ENCODE measurements around the gene TOMM40L.
"Not testable (repeated sequence)": the region's sequence is repeated elsewhere in the genome, so short reads cannot be mapped to it uniquely, and the experiment has no call there.

The TOMM40L gene

DNA sequence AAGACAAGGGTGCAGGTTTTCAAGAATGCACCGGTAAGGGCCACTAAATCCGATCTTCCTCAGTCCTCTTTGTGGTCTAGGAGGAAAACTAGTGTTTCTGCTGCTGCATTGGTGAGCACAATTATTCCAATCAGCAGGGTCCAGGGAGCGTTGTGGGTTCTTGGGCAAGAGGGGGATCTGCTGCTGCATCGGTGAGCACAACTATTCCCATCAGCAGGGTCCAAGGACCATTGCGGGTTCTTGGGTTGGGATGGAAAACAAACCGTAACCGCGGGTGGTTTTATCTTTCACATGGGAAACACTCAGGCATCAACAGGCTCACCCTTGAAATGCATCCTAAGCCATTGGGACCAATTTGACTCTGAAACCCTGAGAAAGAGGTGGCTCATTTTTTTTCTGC is 25.7 kb downstream of the TOMM40L start:
- Histone ChIP-seq H3K9ac (no peak overlapping the region), H3K27ac (no peak overlapping the region), H3K27me3 (ENCODE audit: control insufficient read depth, insufficient read depth, low read length) (no peaks in the 10 kb centered on the region), H3K9me3 (ENCODE audit: control insufficient read depth, low read length) (no peaks in the 10 kb centered on the region), H3K4me1 (no peaks in the 10 kb centered on the region), H3K79me2 (no peaks in the 10 kb centered on the region), H3K4me3 (ENCODE audit: low read depth, low read length) (no peak overlapping the region), H2AFZ (no peak overlapping the region), H3K36me3 (ENCODE audit: control insufficient read depth, insufficient read depth, low read length) (no peaks in the 10 kb centered on the region), H3K4me2 (ENCODE audit: low read length) (no peak overlapping the region)
- TF ChIP-seq, protein P1, sequence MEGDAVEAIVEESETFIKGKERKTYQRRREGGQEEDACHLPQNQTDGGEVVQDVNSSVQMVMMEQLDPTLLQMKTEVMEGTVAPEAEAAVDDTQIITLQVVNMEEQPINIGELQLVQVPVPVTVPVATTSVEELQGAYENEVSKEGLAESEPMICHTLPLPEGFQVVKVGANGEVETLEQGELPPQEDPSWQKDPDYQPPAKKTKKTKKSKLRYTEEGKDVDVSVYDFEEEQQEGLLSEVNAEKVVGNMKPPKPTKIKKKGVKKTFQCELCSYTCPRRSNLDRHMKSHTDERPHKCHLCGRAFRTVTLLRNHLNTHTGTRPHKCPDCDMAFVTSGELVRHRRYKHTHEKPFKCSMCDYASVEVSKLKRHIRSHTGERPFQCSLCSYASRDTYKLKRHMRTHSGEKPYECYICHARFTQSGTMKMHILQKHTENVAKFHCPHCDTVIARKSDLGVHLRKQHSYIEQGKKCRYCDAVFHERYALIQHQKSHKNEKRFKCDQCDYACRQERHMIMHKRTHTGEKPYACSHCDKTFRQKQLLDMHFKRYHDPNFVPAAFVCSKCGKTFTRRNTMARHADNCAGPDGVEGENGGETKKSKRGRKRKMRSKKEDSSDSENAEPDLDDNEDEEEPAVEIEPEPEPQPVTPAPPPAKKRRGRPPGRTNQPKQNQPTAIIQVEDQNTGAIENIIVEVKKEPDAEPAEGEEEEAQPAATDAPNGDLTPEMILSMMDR (IDR thresholded peaks at IDR 0.05), result no peak

DNA sequence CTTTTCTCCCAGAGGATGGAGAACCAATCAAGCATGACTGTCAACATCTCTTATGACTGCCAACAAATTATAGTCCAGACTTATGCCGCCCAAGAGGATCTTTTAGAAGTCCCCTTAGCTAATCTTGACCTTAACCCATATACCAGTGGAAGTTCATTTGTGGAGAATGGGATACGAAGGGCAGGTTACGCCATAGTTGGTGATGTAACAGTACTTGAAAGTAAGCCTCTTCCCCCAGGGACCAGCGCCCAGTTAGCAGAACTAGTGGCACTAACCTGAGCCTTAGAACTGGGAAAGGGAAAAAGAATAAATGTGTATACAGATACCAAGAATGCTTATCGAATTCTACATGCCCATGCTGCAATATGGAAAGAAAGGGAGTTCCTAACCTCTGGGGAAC is 29.4 kb downstream of the TOMM40L start:
- not testable (repeated sequence) for H3K27ac ChIP-seq; H3K4me1 ChIP-seq; H3K4me2 ChIP-seq (ENCODE audit: low read length); H3K27me3 ChIP-seq (ENCODE audit: control insufficient read depth, insufficient read depth, low read length); H3K9ac ChIP-seq; H3K9me3 ChIP-seq (ENCODE audit: control insufficient read depth, low read length); H3K4me3 ChIP-seq (ENCODE audit: low read depth, low read length); H2AFZ ChIP-seq; H3K36me3 ChIP-seq (ENCODE audit: control insufficient read depth, insufficient read depth, low read length); H3K79me2 ChIP-seq

DNA sequence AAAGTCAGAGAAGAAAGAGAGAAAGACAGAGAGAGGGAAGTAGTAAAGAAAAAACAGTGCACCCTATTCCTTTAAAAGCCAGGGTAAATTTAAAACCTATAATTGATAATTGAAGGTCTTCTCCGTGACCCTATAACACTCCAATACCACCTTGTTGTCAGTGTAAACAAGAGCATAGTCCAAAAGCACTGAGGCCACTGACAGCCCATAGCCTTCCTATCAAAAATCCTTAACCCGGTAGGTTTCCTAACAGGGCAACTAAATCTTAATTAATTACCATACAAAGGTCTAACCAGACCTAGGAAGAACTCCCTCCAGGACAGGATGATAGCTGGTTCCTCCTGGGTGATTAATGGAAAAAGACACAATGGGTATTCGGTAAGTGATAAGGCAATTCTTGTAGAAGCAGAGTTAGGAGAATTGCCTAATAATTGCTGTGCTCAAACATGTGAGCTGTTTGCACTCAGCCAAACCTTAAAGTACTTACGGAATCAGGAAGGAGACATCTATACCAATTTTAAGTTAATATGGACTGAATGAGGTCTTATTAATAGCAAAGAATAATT is 30.2 kb downstream of the TOMM40L start:
- H3K4me3 ChIP-seq (ENCODE audit: low read depth, low read length); H3K4me2 ChIP-seq (ENCODE audit: low read length); H3K27me3 ChIP-seq (ENCODE audit: control insufficient read depth, insufficient read depth, low read length); H3K9me3 ChIP-seq (ENCODE audit: control insufficient read depth, low read length); H2AFZ ChIP-seq; H3K27ac ChIP-seq; H3K36me3 ChIP-seq (ENCODE audit: control insufficient read depth, insufficient read depth, low read length); H3K79me2 ChIP-seq; H3K9ac ChIP-seq; H3K4me1 ChIP-seq: not testable (repeated sequence)

DNA sequence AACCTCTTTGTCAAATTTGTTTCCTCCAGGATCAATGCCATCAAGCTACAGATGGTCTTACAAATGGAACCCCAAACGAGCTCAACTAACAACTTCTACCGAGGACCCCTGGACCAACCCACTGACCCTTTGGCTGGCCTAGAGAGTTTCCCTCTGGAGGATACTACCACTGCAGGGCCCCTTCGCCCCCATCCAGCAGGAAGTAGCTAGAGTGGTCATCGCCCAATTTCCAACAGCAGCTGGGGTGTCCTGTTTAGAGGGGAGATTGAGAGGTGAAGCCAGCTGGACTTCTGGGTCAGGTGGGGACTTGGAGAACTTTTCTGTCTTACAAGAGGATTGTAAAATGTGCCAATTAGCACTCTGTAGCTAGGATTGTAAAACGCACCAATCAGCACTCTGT is 31.2 kb downstream of the TOMM40L start:
- H3K4me3 ChIP-seq (ENCODE audit: low read depth, low read length); H3K79me2 ChIP-seq; H3K9me3 ChIP-seq (ENCODE audit: control insufficient read depth, low read length); H3K4me2 ChIP-seq (ENCODE audit: low read length); H3K4me1 ChIP-seq; H3K9ac ChIP-seq; H3K27ac ChIP-seq; H3K36me3 ChIP-seq (ENCODE audit: control insufficient read depth, insufficient read depth, low read length); H2AFZ ChIP-seq; H3K27me3 ChIP-seq (ENCODE audit: control insufficient read depth, insufficient read depth, low read length): not testable (repeated sequence)

DNA sequence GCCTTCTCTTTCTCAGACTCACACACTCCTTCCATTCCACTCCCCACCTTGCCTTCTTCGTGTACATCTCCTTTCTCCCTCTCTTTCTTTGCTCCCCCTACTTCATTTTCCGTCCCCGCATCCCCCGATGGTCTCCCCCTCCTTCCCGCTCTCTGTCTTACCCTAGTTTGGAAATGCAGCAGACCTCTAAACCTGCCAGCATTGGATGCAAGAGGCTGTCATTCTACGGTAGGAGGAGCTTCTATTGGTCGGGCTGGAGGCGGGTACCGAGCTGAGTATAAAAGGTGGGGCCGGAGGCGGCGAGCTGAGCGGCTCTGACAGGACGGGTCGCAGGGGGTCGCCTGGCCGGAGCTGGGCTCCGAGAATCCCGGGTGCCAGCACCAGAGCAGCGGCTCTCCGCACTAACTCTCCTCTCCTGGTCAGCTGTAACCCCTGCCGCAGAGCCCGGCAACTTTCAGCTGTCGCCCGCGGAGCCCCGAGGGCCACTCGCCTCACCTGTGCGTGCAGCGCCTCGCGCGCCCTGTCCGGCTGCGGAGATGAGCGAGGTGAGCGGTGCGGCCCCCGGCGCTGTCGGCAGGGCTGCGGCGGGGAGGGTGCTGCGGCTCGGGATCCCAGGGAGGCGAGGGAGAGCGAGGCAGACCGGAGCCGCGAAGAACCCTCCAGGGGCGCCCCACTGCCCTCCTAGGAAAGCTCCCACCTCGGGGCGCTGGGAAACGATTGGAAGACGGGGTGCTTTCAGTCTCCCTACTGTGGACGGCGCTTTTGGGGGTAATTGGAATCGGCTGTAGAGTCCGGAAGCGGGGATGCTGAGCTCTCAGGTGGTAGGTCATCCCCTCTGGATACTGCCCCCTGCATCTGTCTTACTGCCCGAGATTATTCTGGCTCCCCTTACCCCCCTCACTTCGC is 32.8 kb downstream of the TOMM40L start, which contains the start of gene PCP4L1:
TSS of gene PCP4L1 (plus strand) at position 307 of the 906 bp plus-strand sequence. CDS start at position 537, 230 bp downstream.
- Histone ChIP-seq H3K9ac (no peak within 1 kb of the TSS), H3K79me2 (no peaks in the 10 kb centered on the region), H3K4me3 (ENCODE audit: low read depth, low read length) (peak within 1 kb of the TSS; percentile 49), H2AFZ (peak within 1 kb of the TSS; percentile 71), H3K27ac (no peak within 1 kb of the TSS), H3K4me1 (peaks cover 4% of the 10 kb centered on the region), H3K9me3 (ENCODE audit: control insufficient read depth, low read length) (no peaks in the 10 kb centered on the region), H3K36me3 (ENCODE audit: control insufficient read depth, insufficient read depth, low read length) (no peaks in the 10 kb centered on the region), H3K4me2 (ENCODE audit: low read length) (peak within 1 kb of the TSS; percentile 82), H3K27me3 (ENCODE audit: control insufficient read depth, insufficient read depth, low read length) (no peaks in the 10 kb centered on the region)
- TF ChIP-seq, protein P1 (IDR thresholded peaks at IDR 0.05), result no peak

- Histone ChIP-seq H3K27ac (no peak overlapping the region), H3K27me3 (ENCODE audit: control insufficient read depth, insufficient read depth, low read length) (no peaks in the 10 kb centered on the region), H3K9me3 (ENCODE audit: control insufficient read depth, low read length) (no peaks in the 10 kb centered on the region), H3K79me2 (no peaks in the 10 kb centered on the region), H3K9ac (no peak overlapping the region), H3K4me1 (peaks cover 4% of the 10 kb centered on the region), H3K4me2 (ENCODE audit: low read length) (no peak overlapping the region), H3K4me3 (ENCODE audit: low read depth, low read length) (no peak overlapping the region), H2AFZ (no peak overlapping the region), H3K36me3 (ENCODE audit: control insufficient read depth, insufficient read depth, low read length) (no peaks in the 10 kb centered on the region)
- TF ChIP-seq, protein P1 (IDR thresholded peaks at IDR 0.05), result no peak
Observed at GRCh38 chr1:161259345-161259702, 33.5 kb downstream of the TOMM40L start.
